HG03108 (cell line): ENCODE results near the gene RPL27A.

ENCODE experiments used
- ATAC-seq: cut with Tn5 transposase; IDR thresholded peaks from one replicate; pipeline ENCODE4 v1.9.1; 2021; ENCODE audit warnings: moderate library complexity; ENCODE audit not compliant: unreplicated experiment

RPL27A gene

GRCh38 chr11:8698917-8699441, 16.4 kb downstream of the RPL27A start:
- no peak for ATAC-seq

GRCh38 chr11:8699903-8700302, 17.3 kb downstream of the RPL27A start:
- no peak for ATAC-seq

DNA sequence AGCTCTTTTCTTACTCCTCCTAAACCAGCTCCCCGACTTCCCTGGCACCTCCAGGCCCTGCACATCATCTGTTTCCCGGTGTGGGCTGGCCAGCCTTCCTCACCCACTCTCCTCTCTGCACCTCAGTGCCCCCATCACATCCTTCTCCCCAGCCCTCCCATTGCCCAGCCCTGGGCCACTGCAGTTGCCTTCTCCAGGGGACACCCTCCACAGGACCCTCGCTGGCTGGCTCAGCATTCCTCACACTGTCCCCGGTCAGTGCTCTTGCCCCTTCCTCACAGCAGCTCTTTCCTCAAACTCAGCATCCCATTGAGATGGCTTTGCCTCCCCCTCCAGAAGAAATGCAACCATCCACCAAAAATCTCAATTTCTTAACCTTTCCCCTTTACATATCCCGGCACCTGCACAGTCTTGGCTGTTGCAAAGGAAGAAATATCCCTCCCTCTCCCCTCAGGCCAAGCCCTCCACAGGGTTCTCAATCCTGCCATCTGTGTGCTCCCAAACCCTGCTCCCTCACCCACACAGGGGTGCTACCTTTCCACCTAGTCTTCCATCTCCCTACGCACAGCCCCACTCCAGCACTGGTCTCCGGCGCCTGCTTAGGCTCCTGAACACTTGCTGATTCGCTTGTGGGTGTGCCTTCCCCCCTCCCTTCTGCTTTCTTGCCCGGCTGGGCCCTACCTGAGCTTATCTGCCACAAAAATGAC, 19.5 kb downstream of the RPL27A start:
- ATAC-seq, result no peak

- ATAC-seq, result no peak
These were observed 20.0 kb downstream of the RPL27A start for GRCh38 chr11:8702598-8702915.

- ATAC-seq, result no peak
These were observed 21.5 kb downstream of the RPL27A start for GRCh38 chr11:8704136-8704535.

DNA sequence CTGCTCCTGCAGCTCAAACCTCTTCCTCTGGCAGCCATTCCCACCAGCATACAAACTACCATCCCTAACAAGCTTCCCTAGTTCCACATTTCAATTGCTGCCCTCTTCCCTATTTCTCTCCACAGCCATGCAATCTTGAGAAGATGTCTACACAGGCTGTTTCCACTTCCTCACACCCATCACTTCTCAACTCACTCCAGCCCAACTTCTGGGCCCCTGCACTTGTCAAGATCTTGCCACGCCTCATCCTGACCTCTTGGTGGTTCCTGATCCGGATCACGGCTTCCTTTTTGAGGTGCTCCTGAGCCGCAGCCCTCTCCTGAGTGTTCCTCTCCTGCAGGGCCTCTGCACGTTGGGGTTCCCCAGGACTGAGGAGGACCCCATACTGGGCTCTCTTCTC, 22.6 kb downstream of the RPL27A start:
- ATAC-seq, result no peak

DNA sequence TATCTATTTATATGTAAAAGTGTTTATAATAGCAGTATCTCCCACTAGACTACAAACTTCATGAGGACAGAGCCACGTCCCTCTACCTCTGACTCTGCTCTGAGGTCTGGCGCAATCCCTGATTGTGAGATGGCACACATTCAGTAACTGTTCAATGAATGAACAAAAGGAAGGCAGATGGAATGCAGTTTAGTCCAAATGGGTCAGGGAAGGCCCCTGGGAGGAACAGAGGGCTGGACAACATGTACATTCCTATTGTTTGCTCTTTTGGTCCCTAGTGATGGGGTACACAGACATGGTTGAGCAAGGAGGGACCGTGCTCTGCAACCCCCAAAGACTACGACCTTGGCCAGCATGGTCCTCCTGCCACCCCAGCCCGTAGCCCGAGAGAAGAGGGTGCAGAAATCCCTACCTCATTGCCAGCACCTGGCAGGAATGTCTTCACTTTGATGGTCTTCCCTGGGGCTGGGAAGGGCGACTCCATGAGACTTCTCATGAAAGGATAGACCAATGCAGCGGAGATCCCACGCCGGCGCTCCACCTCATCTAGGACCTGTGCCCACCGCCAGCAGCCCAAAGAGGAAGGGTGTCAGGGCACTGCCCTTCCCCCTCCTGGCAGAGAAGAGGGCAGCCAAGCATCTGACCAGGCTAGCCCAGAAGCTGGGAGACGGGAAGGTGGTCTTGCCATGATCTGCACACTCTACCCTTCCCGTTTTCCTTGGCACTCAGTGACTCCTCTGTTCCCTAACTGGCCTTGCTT, 24.3 kb downstream of the RPL27A start:
- ATAC-seq, result no peak

GRCh38 chr11:8707541-8708191, 25.1 kb downstream of the RPL27A start:
- no peak for ATAC-seq

- ATAC-seq, result no peak
These were observed 26.5 kb downstream of the RPL27A start for GRCh38 chr11:8709002-8709672.

GRCh38 chr11:8709777-8710176, 27.2 kb downstream of the RPL27A start:
- ATAC-seq, result no peak

DNA sequence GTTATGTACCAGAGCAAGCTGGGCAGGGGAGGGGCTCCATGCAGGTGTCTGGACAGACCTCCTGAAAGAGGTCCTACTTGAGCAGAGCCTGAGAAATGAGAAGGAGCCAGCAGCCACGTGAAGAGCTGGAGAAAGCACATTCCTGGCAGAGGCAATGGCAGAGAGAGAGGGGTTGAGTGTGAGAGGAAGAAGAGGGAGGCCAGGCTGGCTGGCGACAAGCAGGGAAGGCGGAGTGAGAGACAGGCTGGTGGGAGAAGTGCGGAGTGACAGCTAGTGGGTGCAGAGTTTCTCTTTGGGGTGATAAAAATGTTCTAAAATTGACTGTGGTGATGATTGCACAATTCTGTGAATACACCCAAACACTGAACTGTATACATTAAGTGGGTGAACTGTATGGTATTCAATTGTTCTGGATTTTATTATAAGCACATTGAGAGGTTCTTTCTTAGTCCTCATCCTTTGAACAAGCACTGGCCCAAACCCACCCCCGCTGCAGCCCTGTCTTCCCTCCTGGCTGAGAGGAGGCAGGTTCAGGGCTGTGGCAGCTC, 29.4 kb downstream of the RPL27A start:
- ATAC-seq, result no peak

DNA sequence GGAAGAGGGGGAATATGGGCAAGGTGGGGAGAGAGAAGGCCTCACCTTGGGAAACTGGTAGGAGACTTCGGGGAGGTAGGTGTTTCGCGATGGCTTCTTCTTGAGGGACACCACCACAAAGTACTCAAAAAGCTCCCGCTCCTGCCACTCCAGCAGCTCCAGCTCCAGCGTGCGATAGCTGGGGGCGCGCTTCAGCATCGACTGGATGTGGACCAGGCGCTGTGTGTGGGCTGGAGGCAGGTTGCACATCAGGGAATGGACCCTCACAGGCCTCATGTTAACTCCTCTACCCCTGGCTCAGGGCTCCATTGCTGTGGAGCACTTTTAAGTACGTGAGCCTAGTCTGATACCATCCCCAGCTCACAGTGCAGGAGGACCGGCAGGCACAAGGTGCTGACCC, 29.9 kb downstream of the RPL27A start:
- ATAC-seq, result no peak

DNA sequence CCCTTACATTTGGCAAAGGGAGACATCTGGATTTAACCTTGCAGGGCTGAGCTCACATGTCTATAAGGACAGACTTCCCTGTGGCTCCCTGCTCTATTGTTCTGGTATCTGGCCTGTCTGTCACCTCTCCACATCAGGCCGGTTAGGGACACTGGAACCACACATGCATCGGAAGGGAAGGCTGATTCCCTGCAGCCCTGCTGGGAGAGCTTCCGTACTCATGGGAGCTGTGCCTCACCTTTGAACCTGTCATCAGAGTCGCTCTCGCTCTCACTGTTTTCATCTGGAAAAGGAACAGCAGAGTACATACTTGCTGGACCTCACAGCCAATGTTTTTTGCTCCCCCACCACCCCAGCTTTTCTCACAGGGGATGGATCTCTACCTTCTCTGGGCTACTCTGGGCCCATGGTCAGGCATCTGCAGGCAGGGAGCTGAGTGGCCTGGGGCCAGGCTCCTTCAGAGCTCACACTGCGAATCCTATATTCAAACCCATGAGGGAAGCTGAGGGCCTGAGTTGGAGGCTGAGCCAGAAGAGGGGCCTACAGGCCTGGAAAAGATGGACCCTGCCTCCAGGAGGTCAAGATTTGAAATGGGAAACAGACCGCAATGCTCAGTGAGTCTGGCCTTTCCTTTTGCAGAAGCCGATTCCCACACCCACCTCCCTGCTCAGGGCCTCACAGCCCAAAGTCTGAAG, 31.3 kb downstream of the RPL27A start:
- no peak for ATAC-seq

GRCh38 chr11:8714622-8715225, 32.1 kb downstream of the RPL27A start:
- no peak for ATAC-seq

- ATAC-seq, result no peak
These were observed 32.9 kb downstream of the RPL27A start for GRCh38 chr11:8715501-8715900.

- ATAC-seq, result no peak
These were observed 34.9 kb downstream of the RPL27A start for GRCh38 chr11:8717544-8717875.

DNA sequence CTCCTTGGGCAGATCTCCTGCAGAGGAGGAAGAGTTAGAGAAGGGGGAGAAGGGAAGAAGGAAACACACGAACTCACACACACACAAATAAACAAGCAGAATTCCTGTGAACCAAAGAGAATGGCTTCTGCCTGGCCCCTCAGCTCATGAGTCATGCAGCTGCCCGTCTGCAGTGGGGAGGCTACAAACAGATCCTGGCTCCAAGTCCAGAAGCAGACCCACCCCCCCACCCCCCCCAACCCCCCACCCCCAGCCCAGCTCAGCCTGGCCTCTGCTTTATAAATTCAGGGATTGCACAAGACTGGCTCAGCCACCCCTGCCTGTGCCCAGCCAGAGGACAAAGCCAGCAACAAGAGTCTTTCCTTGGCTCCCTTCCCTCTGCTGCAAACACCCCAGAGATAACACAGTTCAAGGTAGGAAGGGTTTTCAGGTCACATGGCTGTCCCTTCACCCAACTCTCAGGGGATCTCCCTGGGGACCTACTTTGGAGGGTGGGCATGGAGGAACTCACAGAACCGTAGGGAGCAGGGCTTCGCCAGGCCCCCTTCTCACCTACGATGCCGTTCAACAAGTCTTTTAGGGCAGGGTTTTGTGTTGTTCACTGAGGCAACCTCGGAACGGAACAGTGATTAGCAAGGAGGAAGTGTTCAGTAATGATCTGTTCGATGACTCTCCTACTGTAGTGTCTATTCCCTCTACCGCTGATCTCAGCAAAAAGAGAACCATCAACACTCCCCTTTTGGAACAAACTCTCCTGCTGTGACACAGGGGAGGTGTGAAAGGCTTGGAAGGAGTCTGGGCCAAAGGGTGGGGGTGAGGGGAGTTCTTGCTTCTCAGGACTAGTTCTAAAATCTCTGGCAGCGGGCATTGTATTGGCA, 35.5 kb downstream of the RPL27A start:
- no peak for ATAC-seq

GRCh38 chr11:8719211-8719649, 36.6 kb downstream of the RPL27A start:
- ATAC-seq, result no peak

DNA sequence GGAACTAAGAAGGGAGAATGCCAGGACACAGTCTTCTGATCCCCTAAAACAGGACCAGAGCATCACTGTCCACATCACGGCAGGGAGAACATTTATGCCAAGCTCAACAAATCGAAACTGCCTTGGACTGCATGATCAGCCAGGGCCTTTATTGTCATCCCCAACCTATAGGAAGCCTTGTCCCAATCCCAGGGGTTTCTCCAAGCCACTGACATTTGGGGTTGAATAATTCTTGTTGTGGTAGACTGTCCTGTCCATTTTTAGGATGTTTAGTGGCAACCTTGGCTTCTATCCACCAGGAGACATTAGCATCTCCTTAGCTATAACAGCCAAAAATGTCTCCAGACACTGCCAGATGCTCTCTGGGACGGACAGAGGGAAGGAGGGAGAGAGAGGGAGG, 37.1 kb downstream of the RPL27A start:
- ATAC-seq, result no peak
